Activated T-cell treated with anti-CD3 and anti-CD28 coated beads for 24 hours (primary cell): ENCODE measurements around the gene NEURL1.

Experiments
- DNase-seq: peaks from one replicate; pipeline ENCODE4 v3.0.0-alpha.2; 2020; ENCODE audit warnings: low read depth

Gene NEURL1

DNA sequence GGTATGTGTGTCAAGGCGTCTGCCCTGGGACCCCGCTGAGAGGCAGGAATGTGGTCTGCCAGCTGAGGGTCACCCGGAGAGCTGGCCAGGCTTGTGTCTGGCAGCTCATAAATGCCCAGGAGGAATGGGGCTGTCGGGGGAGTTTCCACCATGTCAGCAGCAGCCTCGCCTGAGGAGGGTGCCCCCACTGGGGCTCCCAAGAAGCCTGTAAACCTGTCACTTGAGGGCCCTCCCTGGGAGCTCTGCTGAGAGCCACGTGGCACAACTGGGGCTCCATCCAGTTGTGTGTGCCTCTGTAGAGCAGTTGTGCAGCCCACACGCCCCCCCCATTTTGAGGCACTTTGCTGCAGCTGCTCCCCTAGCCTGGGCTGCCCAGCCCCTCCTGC is 70.6 kb downstream of the NEURL1 start:
- no peak for DNase-seq

DNA sequence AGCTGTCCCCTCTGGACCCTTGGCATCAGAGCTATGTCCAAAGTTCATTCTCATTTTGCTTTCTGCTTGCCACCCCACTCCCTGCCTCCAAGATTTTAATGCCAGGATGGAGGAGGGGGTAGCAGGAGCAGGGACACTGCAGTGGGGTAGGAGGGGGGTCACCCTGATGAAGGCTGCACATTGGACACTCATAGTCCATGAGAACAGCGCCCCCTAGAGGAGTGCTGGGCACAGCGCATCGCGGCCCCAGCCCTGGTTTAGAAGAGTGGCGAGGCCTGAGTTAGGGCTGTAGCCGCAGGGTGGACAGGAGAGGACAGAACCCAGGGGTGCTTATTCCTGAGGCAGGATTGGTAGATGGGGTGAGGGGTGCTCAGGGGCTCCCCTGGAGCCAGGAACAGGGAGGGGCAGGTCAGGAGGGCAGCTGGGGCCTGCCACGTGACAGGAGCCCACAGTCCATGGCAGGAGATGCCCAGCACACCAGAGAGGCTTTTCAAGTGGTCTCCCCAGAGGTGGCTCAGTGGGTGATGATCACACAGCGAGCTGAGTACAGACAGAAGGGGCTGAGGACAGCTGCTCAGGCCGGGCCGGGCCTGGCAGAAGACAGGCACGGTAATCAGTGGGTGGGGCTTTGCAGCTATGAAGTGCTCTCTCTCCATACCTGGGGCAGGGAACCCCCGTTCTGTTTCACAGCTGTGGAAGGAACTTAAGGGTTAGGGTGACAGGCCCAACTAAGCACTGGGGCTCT is 71.4 kb downstream of the NEURL1 start:
- no peak for DNase-seq

DNA sequence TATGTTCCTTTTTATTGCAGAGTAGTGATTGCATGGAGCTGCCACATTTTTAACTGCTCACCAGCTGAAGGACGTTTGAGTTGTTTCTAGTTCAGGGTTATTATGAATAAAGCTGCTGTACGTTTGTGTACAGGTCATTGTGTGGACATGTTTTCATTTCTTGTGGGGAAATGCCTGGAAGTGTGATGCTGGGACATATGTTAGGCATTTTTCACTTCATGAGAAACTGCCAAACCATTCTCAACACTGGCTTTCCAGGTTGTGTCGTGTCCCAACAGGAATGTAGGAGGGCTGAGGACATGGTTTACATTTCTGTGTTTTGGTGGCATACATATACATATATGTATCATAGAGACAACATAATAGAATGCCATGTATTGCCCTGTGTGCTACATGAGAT is 73.0 kb downstream of the NEURL1 start:
- DNase-seq, result no peak

DNA sequence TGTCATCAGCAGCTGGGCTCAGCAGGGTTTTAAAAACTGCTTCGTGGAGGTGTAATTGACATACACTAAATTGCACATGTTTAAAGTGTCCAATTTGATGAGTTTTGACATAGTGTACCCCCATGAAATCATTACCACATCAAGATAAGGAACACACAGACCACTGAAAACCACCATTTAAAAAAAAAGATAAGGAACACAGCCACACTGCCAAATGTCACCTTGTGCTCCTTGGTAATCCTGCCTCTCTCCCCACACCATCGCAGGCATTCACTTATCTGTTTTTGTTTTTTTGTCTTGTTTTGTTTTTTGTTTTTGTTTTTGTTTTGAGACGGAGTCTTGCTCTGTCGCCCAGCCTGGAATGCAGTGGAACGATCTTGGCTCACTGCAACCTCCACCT is 75.0 kb downstream of the NEURL1 start:
- DNase-seq, result no peak

DNA sequence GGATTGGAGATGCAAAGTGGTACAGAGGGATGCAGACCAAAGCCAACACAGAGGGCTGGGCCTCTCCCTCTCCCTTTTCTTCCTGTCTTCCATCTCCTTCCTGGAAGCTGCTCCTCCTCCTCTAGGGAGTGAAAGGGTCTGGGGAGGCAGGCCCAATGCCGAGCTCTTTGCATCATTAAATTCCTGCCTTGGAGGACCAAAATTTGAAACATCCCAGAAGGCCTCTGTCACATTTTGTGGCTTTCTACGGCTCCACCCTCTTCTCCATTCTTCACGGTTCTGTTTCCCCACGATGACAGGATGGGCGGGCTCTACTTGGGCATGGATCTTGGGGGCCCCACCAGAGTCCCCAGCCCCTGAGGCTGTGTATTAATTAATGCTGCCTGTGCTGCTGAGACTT is 76.4 kb downstream of the NEURL1 start:
- DNase-seq, result no peak

DNA sequence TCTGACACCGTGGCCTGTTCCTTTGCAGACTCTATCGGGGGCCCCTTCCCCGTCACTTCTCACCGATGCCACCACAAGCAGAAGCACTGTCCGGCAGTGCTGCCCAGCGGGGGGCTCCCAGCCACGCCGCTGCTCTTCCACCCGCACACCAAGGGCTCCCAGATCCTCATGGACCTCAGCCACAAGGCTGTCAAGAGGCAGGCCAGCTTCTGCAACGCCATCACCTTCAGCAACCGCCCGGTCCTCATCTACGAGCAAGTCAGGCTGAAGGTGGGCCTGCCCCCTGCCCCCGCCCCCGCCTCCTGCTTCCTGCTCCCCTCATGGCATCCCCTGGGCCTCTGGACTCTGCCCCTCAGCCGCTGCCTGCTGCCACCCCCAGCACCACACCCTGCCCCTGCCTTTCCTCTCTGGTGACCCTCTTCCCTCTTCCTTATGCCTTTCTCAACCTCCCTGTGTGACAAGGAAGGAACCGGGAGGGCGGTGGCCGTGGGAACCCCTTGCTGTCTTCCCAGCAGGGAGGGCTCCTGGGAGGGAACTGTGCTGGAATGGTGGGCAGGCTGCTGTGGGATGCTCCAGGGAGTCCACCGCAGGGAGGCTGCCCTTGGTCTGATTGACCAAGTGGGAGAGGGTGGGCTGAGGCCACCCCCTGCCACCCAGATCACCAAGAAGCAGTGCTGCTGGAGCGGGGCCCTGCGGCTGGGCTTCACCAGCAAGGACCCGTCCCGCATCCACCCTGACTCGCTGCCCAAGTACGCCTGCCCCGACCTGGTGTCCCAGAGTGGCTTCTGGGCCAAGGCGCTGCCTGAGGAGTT is 77.5 kb downstream of the NEURL1 start:
- no peak for DNase-seq

DNA sequence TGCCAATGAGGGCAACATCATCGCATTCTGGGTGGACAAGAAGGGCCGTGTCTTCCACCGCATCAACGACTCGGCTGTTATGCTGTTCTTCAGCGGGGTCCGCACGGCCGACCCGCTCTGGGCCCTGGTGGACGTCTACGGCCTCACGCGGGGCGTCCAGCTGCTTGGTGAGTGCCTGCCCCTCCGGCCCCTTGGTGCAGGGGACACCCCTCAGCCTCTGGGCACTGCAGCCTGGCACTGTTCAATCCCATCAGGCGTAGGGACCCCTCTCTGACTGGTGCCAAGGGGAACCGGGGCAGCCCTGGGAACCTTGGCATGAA is 78.1 kb downstream of the NEURL1 start:
- no peak for DNase-seq

DNA sequence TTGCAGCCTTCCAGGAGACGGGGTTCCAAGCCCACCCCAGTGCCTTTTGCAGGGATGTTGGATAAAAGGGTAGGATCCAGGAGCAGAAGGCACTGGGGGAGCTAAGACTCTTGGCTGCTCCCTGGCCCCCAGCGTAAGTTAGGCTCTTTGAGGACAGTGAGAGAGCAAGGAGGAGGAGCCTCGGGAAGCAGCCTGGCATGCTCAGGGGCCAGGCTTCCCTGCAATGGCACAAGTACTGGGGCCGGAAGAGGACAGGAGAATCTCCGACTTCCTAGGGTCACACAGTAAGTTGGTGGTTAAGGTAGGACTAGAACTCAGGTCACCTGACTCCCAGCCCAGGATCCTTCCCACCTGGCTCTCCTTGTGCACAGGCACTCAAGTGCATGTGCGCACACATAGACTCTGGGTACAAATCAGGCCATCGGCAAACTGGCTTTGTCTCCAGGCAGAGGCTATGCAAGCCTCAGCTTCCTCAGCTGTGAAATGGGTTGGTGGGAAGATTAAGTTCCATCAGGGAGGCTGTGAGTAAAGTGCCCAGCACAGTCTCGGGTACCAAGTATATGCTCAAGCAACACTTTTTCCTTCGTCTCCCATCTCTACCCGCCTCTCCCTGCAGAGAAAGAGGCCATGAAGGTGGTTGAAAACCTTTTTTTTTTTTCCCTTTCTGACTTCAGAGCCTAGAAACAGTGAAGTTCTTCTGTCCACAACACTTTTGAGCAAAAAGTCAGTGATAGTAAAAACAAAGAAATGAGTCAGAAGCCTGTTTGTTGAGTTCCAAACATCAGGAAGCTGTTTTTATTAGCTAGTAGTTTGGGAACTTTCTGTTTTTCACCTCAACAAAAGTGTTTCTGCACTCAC is 79.1 kb downstream of the NEURL1 start:
- no peak for DNase-seq

DNA sequence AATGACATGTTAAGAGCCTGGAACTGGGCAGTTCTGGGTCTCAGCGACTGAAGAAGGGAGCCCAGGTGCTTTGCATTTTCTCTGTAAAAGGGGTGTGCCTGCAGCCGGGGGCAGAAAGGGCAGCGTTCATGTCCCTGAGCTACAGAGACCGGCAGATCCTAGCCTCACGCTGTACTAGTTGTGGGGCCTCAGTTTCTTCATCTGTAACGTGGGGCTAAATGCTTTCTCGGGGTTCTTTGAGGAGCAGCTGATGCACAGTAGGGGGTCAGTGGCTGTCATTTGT is 79.6 kb downstream of the NEURL1 start:
- DNase-seq, result no peak

DNA sequence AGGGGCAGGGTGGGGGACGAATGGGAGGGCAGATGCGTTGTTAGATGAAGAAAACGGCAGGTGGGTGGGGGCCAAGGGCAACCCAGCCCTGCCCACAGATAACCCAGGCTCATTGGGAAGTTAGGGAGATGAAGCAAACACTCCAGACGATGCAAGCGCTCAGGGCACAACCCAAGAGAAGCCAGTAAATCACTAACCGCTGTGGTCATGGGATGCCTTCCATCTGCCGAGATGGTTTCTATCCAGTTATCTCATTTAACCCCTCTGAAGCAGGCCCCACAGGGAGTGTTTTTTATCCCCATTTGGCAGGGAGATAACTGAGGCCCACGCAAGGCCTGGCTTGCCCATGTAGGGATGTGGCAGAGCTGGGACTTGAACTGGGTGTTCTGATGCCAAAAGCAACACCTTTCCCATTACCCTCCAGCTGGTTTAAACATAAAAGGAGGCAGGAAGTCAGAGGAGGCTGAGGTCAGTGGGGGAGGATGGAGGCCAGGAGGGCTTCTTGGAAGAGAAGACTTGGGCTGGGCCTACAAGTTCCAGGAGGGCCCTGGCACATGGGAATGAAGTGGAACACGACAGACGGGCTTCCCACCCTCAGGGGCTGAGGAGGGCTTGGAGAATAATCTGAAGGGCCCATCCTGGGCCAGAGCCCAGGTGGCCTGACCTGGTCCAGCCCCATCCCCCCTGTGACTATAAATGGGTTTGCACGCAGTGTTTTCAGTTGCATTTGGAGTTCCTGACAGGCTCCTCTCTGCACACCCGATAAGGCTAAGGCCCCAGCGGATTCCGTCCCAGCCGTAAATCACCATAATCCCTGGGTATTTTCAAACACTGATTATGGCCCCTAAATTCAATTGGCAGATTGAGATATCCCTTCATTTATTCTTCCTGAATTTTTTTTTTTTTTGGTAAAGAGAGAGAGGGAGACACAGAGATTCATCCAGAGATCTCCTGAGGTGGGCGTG is 80.9 kb downstream of the NEURL1 start:
- no peak for DNase-seq

DNA sequence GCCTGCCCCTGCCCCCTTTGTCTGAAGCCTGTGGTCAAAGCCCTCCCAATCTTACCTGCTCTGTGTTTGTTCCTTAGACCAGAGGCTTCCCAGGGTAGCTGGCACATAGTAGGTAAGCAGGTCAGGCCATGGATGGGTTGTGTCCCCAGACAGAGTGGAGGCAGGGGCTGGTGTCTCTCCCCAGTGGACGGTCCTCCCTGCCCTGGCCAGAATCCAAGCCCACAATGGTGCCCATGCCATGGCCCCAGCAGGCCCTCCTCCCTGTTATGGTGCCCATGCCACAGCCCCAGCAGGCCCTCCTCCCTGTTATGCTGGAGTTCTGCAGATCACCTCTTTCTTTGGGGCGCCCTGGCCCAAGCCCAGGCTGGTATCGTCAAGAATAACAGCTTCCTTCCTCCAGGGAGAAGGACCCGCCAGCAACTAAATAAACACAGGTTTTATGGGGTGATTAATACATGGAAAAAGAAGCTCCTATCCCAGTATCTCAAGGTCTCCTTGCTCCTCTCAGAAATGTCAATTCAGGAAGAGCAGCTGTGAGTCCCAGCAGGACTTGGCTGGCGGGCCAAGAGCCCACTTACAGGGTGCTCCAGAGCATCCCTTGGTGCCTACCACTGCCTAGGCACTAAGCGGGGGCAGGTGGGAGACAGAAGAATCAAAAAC is 82.0 kb downstream of the NEURL1 start:
- DNase-seq, result no peak

DNA sequence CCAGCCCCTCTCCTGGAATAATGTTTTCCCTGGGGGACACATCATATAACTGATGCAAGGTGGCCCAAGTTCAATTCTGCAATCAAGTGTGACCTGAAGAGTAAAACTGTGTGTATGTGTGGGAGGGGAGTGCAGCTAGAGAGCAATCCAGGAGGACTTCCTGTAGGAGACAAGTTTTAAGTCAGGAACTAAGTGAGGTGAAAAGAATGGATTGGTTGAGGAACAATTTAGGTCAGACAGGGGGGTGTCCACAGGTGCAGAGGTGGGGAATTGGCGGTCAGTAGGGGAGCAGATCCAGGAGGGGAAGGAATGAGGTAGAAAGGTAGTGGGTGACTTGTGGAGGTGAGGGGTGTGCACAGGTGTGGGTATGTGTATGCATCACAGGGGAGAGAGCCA is 82.6 kb downstream of the NEURL1 start:
- DNase-seq, result no peak

DNA sequence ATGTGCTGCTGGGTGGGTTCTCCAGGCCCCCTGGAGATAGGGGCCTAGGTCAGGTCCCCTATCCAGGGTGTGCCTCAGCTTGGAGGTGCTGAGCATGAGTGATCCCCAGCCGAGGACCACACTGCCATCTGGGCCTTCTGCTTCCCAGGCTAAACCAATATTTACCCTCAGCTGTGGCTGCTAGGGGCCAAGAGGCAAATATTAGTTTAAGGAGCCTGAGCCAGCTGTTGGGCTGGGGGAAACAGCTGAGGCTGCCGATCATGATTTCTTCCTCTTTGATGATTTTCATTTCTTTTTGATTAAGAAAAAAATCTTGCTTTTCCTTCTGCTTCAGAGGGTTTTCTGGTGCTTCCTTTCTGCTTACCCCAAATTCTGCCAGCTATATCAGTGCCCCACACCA is 83.4 kb downstream of the NEURL1 start:
- DNase-seq, result no peak

DNA sequence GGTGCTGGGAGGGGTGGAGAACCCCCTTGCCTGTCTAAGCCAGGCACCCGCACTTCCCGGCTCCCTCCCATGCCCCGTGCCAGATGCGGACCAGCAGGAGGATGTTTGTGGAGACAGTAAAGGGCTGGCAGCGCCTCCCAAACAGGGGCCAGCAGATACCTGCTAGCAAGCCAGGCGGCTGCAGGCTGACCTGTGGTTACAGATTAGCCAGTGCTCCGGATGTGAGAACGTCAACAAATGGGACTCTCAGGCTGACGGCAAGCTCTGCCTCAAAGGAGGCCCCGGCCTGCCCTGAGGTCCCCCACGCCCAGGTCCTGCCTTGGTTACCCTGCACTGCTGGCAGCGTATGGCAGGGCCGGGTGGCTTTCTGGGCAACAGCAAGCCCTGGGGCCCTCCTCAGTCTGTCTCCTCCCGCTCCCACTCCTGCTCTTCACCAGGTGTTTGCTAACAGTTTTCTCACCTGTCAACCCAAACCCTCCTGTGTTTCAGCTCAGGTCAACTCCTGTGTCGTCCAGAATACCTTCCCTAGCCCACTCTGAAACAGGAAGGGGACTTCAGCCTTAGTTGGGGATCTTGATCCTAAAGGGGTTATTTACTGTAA is 85.4 kb downstream of the NEURL1 start:
- DNase-seq, result no peak

DNA sequence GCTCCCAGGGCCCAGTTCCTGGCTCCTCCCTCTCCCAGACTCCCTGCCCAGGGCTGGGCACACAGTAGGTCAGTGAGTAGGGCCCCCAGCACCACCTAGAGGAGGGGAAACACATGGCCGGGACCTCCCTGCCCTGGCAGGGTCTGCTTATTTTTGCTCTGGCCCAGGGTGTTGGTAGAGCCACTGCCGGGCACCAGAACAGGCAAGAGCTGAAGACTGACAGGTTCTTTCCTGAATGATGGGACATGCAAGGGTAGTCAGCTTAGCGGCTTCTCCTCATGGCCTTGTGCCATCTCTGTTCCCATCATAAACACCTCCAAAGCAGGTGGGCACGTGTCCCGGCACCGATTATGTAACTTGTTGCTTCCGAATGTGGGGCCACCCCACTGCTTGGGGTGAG is 86.5 kb downstream of the NEURL1 start:
- DNase-seq, result no peak

DNA sequence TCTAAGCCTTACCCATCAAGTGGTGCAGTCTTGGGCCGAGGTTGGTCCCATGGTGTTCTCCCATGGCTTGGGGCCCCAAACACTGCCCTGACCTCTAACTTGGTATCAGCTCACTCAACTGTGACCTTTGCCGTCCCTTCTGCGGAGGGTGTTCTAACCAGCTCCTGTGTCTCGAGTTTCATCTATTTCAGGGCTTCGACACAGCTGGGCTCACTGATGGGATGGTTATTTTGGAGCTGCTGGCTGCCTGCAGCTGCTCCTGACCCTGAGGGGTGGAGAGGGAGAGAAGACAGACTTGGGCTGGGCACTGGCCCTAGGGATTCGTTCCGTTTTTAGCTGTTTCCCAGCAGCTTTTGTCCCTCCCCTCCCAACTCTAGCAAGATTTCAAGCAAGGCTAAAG is 86.9 kb downstream of the NEURL1 start:
- DNase-seq, result no peak

DNA sequence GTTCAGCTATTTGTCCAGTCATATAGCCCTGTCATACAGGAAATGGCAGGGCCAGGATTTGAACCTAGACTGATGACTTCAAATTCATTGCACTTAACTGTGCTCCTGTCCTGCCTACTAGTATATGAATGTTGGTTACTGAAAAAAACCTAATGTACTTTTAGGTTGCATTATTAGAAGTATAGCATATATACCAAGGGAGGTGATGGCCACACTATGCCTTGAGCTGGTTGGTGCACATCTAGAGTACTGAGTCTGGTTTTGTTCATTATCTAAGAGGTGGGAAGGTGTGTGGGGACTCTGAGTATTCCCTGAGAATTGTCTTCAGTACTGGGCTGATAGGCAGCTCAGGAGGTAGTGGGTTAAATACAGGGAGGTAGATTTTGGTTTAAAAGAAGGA is 88.0 kb downstream of the NEURL1 start:
- DNase-seq, result no peak

DNA sequence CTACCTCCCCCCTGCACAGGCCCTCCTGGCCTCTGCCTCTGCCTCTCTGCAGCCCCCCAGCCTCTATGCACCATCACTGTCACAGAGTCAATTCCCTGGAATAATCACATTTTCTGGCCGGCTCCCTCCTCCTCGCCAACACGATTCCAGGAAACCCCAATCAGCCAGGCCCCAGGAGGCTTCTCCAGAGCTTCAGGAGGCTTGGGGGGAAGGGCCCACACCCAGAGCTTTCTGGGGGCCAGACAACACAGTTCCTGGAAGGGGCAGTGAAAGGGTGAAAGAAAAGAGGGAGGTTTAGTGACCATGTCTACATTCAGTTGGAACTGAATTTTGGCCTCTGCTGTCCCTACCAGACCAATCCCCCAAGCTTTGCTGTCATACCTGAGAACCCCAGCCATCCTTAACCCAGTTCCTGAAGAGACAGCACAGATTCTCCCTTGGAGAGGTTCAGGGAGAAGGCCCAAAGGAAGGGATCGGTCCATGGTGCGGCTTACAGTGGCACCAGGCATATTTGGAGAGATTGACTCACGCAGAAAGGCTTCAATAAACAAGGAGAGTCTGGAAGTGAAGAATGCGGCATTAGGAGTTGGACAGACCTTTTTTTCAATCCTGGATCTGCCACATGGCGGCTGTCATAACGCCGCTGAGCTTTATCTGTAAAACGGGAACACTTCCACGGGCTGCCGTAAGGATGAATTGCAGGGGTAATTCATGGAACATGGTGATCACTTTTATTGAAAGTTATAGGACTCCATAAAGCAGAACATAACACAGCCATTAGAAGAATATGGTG is 89.0 kb downstream of the NEURL1 start:
- DNase-seq, result no peak

DNA sequence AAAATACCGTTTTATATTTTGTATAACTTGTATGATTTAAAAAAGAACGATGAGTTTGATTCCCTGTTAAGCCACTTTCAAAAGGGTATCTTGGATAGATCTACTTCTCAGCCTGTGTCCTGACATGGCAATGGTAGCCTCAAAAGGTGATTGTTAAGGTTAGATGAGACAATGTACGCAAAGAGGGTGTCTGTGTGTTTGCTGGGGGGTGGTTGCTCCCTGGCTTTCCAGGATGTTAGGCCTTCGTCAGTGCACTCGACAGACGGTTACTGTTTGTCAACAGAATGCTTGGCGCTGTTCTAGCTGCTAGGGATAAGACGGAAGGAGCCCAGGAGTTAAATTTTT is 90.3 kb downstream of the NEURL1 start:
- no peak for DNase-seq
